GM12878 (cell line): ENCODE data around the gene SPTSSB. TPM values are rescaled to one million over a fixed set of nuclear protein-coding genes. Genes with fewer than 3 reads are reported as not detected.

Source experiments
- ATAC-seq: fragments of 200-7000 bp; cut with Tn5 transposase; 3 replicates; pipeline ENCODE4 v1.9.1; 2020; ENCODE audit warnings: mild to moderate bottlenecking, moderate library complexity
- BruUV-seq: library from RNA; stranded (reverse); fragments of 400-500 nt; replicated peaks from 2 replicates; lab custom pipeline; 2021; lab: Mats Ljungman, UMichigan
- CTCF ChIA-PET: fragments of 300-600 bp; sonication (Branson Sonifier 250); formaldehyde crosslinking; extraction: SDS; loops from one replicate; lab custom pipeline; 2021; ENCODE audit warnings: inconsistent platforms; lab: Yijun Ruan, JAX
- POLR2A ChIA-PET: fragments of 350-600 bp; formaldehyde crosslinking; extraction: SDS; loops from one replicate; lab custom pipeline; 2021; ENCODE audit warnings: inconsistent platforms; lab: Charles Lee
- RAD21 ChIA-PET: fragments of 300-600 bp; sonication (Branson Sonifier 250); formaldehyde crosslinking; loops from one replicate; lab custom pipeline; 2023; ENCODE audit warnings: antibody characterized with exemption; ENCODE audit not compliant: unreplicated experiment; lab: Charles Lee
- SMC1A ChIA-PET: fragments of 300-600 bp; sonication (Branson Sonifier 250); formaldehyde crosslinking; loops from one replicate; lab custom pipeline; 2023; ENCODE audit not compliant: unreplicated experiment, uncharacterized antibody; lab: Charles Lee
- DNase-seq: peaks from one replicate; pipeline ENCODE4 v3.0.0-alpha.2; 2011; ENCODE audit warnings: low read depth, low spot score
- FAIRE-seq: peaks from 3 replicates; lab custom pipeline; 2011; peaks lifted over from hg19 to GRCh38; lab: Jason Lieb, UNC
- H2AFZ ChIP-seq: 2 replicates; pipeline ENCODE4 v1.6.0; 2011; ENCODE audit warnings: low read depth, low read length, control low read depth; ENCODE audit not compliant: control insufficient read depth
- H3K27ac ChIP-seq: 2 replicates; pipeline ENCODE4 v1.5.1; 2011; ENCODE audit warnings: control low read depth; ENCODE audit not compliant: control insufficient read depth, insufficient read depth
- H3K27me3 ChIP-seq, 2 experiments: replicated peaks in 1 of 2; 2 replicates each; pipeline versions ENCODE4 v1.6.0 to v1.6.1; 2011; ENCODE audit warnings: low read length in 1 of 2; ENCODE audit not compliant: control insufficient read depth in 2 of 2, insufficient read depth in 2 of 2
- H3K36me3 ChIP-seq, 2 experiments: 2 replicates each; pipeline ENCODE4 v1.5.1; 2011; ENCODE audit warnings: low read length in 1 of 2; ENCODE audit not compliant: control insufficient read depth in 2 of 2, insufficient read depth in 2 of 2
- H3K4me1 ChIP-seq: 2 replicates; pipeline ENCODE4 v1.6.1; 2011; ENCODE audit warnings: mild to moderate bottlenecking, low read length, moderate library complexity, mixed read lengths; ENCODE audit not compliant: control insufficient read depth, insufficient read depth
- H3K4me2 ChIP-seq: 2 replicates; pipeline ENCODE4 v1.6.0; 2011; ENCODE audit warnings: control low read depth; ENCODE audit not compliant: control insufficient read depth, insufficient read depth
- H3K4me3 ChIP-seq: fragments of 200-600 bp; sonication (generic); 2 replicates; pipeline ENCODE4 v1.5.1; 2016
- H3K79me2 ChIP-seq: 2 replicates; pipeline ENCODE4 v1.6.0; 2011; ENCODE audit warnings: low read length; ENCODE audit not compliant: control insufficient read depth, insufficient read depth
- H3K9ac ChIP-seq: 2 replicates; pipeline ENCODE4 v1.8.0; 2011; ENCODE audit warnings: low read length, control low read depth, mixed read lengths; ENCODE audit not compliant: control insufficient read depth, insufficient read depth
- H3K9me3 ChIP-seq: replicated peaks from 3 replicates; pipeline ENCODE4 v1.5.1; 2011; ENCODE audit warnings: mild to moderate bottlenecking, low read length; ENCODE audit not compliant: control insufficient read depth, insufficient read depth
- H4K20me1 ChIP-seq: 2 replicates; pipeline ENCODE4 v1.6.0; 2011; ENCODE audit not compliant: control insufficient read depth, insufficient read depth
- FOXK2 ChIP-seq: fragments of 450-650 bp; IDR thresholded peaks from 2 replicates; pipeline ENCODE4 v1.6.1; 2017; ENCODE audit warnings: mild to moderate bottlenecking, moderate library complexity
- JUNB ChIP-seq: IDR thresholded peaks from 2 replicates; pipeline ENCODE4 v1.6.1; 2016; ENCODE audit warnings: antibody characterized with exemption, mild to moderate bottlenecking
- LARP7 ChIP-seq: fragments of 450-650 bp; IDR thresholded peaks from 2 replicates; pipeline ENCODE4 v1.6.1; 2017; ENCODE audit warnings: mild to moderate bottlenecking
- NFXL1 ChIP-seq: fragments of 450-650 bp; IDR thresholded peaks from 2 replicates; pipeline ENCODE4 v1.6.1; 2017; ENCODE audit warnings: antibody characterized with exemption, mild to moderate bottlenecking, borderline replicate concordance
- PML ChIP-seq: IDR thresholded peaks from 2 replicates; pipeline ENCODE4 v1.6.1; 2012; ENCODE audit warnings: low read length, inconsistent platforms
- RAD21 ChIP-seq: IDR thresholded peaks from 2 replicates; pipeline ENCODE4 v1.6.1; 2011; ENCODE audit warnings: mild to moderate bottlenecking, low read depth, low read length, moderate library complexity; ENCODE audit not compliant: insufficient read depth
- SMC3 ChIP-seq: IDR thresholded peaks from 2 replicates; pipeline ENCODE4 v1.6.1; 2011; ENCODE audit warnings: low read length, improper control_type of control experiment, borderline replicate concordance
- TBL1XR1 ChIP-seq: IDR thresholded peaks from 2 replicates; pipeline ENCODE4 v1.6.1; 2012; ENCODE audit warnings: low read depth, low read length, improper control_type of control experiment
- TCF3 ChIP-seq: IDR thresholded peaks from 2 replicates; pipeline ENCODE4 v1.6.1; 2012; ENCODE audit warnings: low read depth, mild to moderate bottlenecking, low read length, borderline replicate concordance; ENCODE audit not compliant: insufficient read depth
- WGBS: methylation state at CpG from one replicate; pipeline ENCODE4 v1.1.6; 2016; ENCODE audit warnings: low lambda C conversion rate; ENCODE audit not compliant: insufficient replicate concordance, insufficient coverage; ENCODE audit errors: missing lambda C conversion rate; 5-methylcytosine and 5-hydroxymethylcytosine counted together
- in situ Hi-C: fragments of 300-500 bp; cut with MboI; formaldehyde crosslinking; loops from 9 replicates; pipeline ENCODE4 v1.14.3; 2018; ENCODE audit warnings: mixed read lengths
- intact Hi-C: fragments of 100-400 bp; cut with micrococcal nuclease; formaldehyde crosslinking; loops from one replicate; pipeline ENCODE4 v1.14.2; 2022; ENCODE audit not compliant: unreplicated experiment
- polyA plus RNA-seq, 11 experiments: library from polyadenylated mRNA; depleted of rRNA in 4 of 11; unstranded in 6 of 11; stranded (reverse) in 5 of 11; fragments of >200 nt; fragmentation: Nextera tagmentation in 4 of 11; fragmentation: Illumina TruSeq in 1 of 11; extraction: Ambion mirVana in 4 of 11; extraction: Trizol in 1 of 11; gene quantifications; 1 replicate in 1 of 11; 2 replicates in 10 of 11; pipeline versions ENCODE4 v1.2.1 to v1.2.3, GENCODE V29; 2011 to 2016; ENCODE audit warnings: inconsistent platforms in 2 of 11, missing spikeins in 2 of 11, low read depth in 1 of 11
- total RNA-seq, 4 experiments: library from RNA; depleted of rRNA in 3 of 4; stranded (reverse); fragments of >200 nt in 3 of 4; fragmentation: Illumina TruSeq in 1 of 4; extraction: Trizol in 1 of 4; gene quantifications; 2 replicates each; pipeline versions ENCODE4 v1.2.1 to v1.2.3, GENCODE V29; 2013 to 2021
- TF ChIP-seq, protein P1 (sequence below): IDR thresholded peaks from 2 replicates; pipeline ENCODE4 v1.6.1; 2011; ENCODE audit warnings: borderline replicate concordance, low read depth, mild to moderate bottlenecking, moderate library complexity, low read length; ENCODE audit not compliant: insufficient read depth, poor library complexity, severe bottlenecking
- TF ChIP-seq, protein P2 (sequence below): IDR thresholded peaks from 2 replicates; pipeline ENCODE4 v1.6.1; 2011; ENCODE audit warnings: low read depth, low read length, improper control_type of control experiment, borderline replicate concordance
- TF ChIP-seq, protein P3 (sequence below): fragments of 450-650 bp; IDR thresholded peaks from 2 replicates; pipeline ENCODE4 v1.6.1; 2014; ENCODE audit warnings: mild to moderate bottlenecking
- TF ChIP-seq, protein P4 (sequence below): IDR thresholded peaks from 2 replicates; pipeline ENCODE4 v1.6.1; 2011; ENCODE audit warnings: low read depth, mild to moderate bottlenecking, low read length, moderate library complexity, borderline replicate concordance; ENCODE audit errors: extremely low read depth
- TF ChIP-seq, protein P5 (sequence below): IDR thresholded peaks from 2 replicates; pipeline ENCODE4 v1.6.1; 2011; ENCODE audit warnings: mild to moderate bottlenecking, low read depth, low read length, moderate library complexity; ENCODE audit not compliant: insufficient replicate concordance

The SPTSSB gene
- total and polyA plus RNA-seq, 10 of the 15 experiments (the other 5 are each of a cell fraction or from before 2014, with no cell fraction given) = 0.19 to 30.6 (median 0.91) TPM

DNA sequence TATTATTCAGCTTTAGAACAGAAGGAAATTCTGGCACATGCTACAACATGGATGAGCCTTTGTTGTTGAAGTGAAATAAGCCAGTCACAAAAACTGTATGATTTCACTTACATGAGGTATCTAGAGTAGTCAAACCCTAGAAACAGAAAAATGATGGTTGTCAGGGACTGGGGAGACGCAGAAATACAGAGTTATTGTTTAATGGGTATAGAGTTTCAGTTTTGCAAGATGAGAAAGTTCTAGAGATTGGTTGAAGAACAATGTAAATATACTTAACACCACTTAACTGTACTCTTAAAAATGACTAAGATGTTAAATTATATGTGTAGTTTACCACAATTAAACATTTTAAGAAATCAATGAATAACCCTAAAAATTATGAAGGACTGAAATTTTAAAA, 15.8 kb downstream of the SPTSSB start (continued):
- TF ChIP-seq, protein P1, sequence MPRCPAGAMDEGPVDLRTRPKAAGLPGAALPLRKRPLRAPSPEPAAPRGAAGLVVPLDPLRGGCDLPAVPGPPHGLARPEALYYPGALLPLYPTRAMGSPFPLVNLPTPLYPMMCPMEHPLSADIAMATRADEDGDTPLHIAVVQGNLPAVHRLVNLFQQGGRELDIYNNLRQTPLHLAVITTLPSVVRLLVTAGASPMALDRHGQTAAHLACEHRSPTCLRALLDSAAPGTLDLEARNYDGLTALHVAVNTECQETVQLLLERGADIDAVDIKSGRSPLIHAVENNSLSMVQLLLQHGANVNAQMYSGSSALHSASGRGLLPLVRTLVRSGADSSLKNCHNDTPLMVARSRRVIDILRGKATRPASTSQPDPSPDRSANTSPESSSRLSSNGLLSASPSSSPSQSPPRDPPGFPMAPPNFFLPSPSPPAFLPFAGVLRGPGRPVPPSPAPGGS = no peak
- TF ChIP-seq TBL1XR1 (no peak), FOXK2 (no peak), NFXL1 (no peak), RAD21 (no peak), SMC3 (no peak)
- TF ChIP-seq, protein P2, sequence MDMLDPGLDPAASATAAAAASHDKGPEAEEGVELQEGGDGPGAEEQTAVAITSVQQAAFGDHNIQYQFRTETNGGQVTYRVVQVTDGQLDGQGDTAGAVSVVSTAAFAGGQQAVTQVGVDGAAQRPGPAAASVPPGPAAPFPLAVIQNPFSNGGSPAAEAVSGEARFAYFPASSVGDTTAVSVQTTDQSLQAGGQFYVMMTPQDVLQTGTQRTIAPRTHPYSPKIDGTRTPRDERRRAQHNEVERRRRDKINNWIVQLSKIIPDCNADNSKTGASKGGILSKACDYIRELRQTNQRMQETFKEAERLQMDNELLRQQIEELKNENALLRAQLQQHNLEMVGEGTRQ = no peak
- TF ChIP-seq, protein P3, sequence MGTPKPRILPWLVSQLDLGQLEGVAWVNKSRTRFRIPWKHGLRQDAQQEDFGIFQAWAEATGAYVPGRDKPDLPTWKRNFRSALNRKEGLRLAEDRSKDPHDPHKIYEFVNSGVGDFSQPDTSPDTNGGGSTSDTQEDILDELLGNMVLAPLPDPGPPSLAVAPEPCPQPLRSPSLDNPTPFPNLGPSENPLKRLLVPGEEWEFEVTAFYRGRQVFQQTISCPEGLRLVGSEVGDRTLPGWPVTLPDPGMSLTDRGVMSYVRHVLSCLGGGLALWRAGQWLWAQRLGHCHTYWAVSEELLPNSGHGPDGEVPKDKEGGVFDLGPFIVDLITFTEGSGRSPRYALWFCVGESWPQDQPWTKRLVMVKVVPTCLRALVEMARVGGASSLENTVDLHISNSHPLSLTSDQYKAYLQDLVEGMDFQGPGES = no peak

DNA sequence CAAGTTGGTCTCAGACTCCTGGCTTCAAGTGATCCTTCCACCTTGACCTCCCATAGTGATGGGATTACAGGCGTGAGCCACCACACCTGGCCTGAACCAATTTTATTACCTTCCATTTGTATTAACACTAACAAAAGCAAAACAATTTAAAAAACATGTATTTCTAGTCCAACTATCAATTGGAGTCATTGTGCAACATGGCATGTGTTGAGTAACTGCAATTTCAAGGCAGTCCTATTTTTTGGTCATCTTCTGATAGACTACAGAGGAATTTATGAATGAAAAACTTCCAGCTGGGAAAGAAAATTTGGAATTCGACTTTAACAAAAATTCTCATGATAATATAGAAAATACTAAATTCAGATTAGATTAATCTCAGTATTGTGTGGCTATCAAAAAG, 16.8 kb downstream of the SPTSSB start:
- H3K27me3 ChIP-seq = no peaks in the 10 kb centered on the region
- no peaks in the 10 kb centered on the region for H3K4me1 ChIP-seq
- H3K9me3 ChIP-seq = no peaks in the 10 kb centered on the region
- TF ChIP-seq, protein P4, sequence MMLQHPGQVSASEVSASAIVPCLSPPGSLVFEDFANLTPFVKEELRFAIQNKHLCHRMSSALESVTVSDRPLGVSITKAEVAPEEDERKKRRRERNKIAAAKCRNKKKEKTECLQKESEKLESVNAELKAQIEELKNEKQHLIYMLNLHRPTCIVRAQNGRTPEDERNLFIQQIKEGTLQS = no peak
- no peak for TF ChIP-seq PML
- TF ChIP-seq, protein P5, sequence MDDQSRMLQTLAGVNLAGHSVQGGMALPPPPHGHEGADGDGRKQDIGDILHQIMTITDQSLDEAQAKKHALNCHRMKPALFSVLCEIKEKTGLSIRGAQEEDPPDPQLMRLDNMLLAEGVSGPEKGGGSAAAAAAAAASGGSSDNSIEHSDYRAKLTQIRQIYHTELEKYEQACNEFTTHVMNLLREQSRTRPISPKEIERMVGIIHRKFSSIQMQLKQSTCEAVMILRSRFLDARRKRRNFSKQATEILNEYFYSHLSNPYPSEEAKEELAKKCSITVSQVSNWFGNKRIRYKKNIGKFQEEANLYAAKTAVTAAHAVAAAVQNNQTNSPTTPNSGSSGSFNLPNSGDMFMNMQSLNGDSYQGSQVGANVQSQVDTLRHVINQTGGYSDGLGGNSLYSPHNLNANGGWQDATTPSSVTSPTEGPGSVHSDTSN = no peak
- no peak for TF ChIP-seq JUNB
- TF ChIP-seq TCF3 = no peak
- no peak for TF ChIP-seq LARP7
- H2AFZ ChIP-seq = no peak overlapping the region
- H3K4me2 ChIP-seq = no peak overlapping the region
- ChIA-PET CTCF (interaction anchor here (1.0 kb wide), 1 partner anchor 80 kb away, joined by 3 read pairs; no protein-coding TSS in a partner anchor), SMC1A (interaction anchor here (1.0 kb wide), 1 partner anchor 8 kb away, joined by 3 read pairs; no protein-coding TSS in a partner anchor), POLR2A (no interaction called here), RAD21 (no interaction called here)
- intact Hi-C loops = no loop called here
- no peaks in the 10 kb centered on the region for H3K79me2 ChIP-seq
- in situ Hi-C loops = no loop called here
- no TSS peak for BruUV-seq
- 0% methylated on average over 2 of the region's 2 CpGs for WGBS
- no peak overlapping the region for H3K4me3 ChIP-seq
- DNase-seq (no peak), ATAC-seq (no peak), FAIRE-seq (no peak)
- H3K36me3 ChIP-seq = no peaks in the 10 kb centered on the region
- no peak overlapping the region for H3K27ac ChIP-seq
- H3K9ac ChIP-seq = no peak overlapping the region
- no peaks in the 10 kb centered on the region for H4K20me1 ChIP-seq
